OCI-LY3 (cell line): Measurements from ENCODE around the gene PPIC.

Experiments
- CTCF ChIP-seq: fragments of 200-600, 300-600 bp; sonication (generic); IDR thresholded peaks from 2 replicates; pipeline ENCODE4 v1.5.1; 2014; ENCODE audit warnings: antibody characterized with exemption, low read length, low read depth
- EZH2phosphoT487 ChIP-seq: fragments of 200-600 bp; shearing (Covaris generic); IDR thresholded peaks from 2 replicates; pipeline ENCODE4 v1.6.1; 2018; ENCODE audit warnings: antibody characterized with exemption, mixed run types, low read depth

- TF ChIP-seq CTCF: no peak
- TF ChIP-seq EZH2phosphoT487: no peak
Observed at GRCh38 chr5:123047706-123048105, 11.2 kb upstream of the PPIC start.
